CD14-positive monocyte (primary cell): ENCODE data around the gene FOXO6. TPM values are rescaled to one million over a fixed set of nuclear protein-coding genes. Genes with fewer than 3 reads are reported as not detected.
A peak's percentile ranks its signal among the peaks of the same experiment; 100 is the strongest.

Experiments used
- DNase-seq, 3 donors: peaks; one replicate each; pipeline ENCODE4 v3.0.0-alpha.2; 2011 to 2022
- H2AFZ ChIP-seq: 2 replicates; pipeline ENCODE4 v1.6.0; 2012; ENCODE audit warnings: mild to moderate bottlenecking, low read depth, low read length, inconsistent platforms; ENCODE audit not compliant: insufficient read depth, poor library complexity, severe bottlenecking
- H3K27ac ChIP-seq, 2 donors: 1 replicate in 1 of 2; 2 replicates in 1 of 2; pipeline ENCODE4 v1.5.1; 2012 to 2013; ENCODE audit warnings: low read length in 2 of 2, control low read depth in 1 of 2, inconsistent platforms in 1 of 2, low read depth in 1 of 2, mild to moderate bottlenecking in 1 of 2
- H3K27me3 ChIP-seq, 2 donors: one replicate each; pipeline versions ENCODE4 v1.6.0 to v1.6.1; 2011 to 2013; ENCODE audit warnings: low read length in 2 of 2; ENCODE audit not compliant: control insufficient read depth in 2 of 2, insufficient read depth in 2 of 2
- H3K36me3 ChIP-seq, 2 donors: replicated peaks in 1 of 2; 1 replicate in 1 of 2; 2 replicates in 1 of 2; pipeline versions ENCODE4 v1.5.1 to v1.6.1; 2012 to 2013; ENCODE audit warnings: low read length in 2 of 2, control low read depth in 1 of 2, inconsistent platforms in 1 of 2, mild to moderate bottlenecking in 1 of 2; ENCODE audit not compliant: insufficient read depth in 2 of 2, control insufficient read depth in 1 of 2
- H3K4me1 ChIP-seq, 2 donors: 1 replicate in 1 of 2; 2 replicates in 1 of 2; pipeline versions ENCODE4 v1.5.1 to v1.6.1; 2012 to 2013; ENCODE audit warnings: low read length in 2 of 2, control low read depth in 1 of 2, inconsistent platforms in 1 of 2, mild to moderate bottlenecking in 1 of 2, moderate library complexity in 1 of 2; ENCODE audit not compliant: insufficient read depth in 2 of 2, control insufficient read depth in 1 of 2
- H3K4me2 ChIP-seq: replicated peaks from 2 replicates; pipeline ENCODE3; 2012; ENCODE audit warnings: low read length, moderate library complexity, mild to moderate bottlenecking; ENCODE audit not compliant: poor library complexity, severe bottlenecking; ENCODE audit errors: extremely low read depth
- H3K4me3 ChIP-seq, 3 experiments: fragments of 200-600 bp in 1 of 3; sonication (generic) in 1 of 3; replicated peaks in 1 of 3; 1 replicate in 2 of 3; 2 replicates in 1 of 3; pipeline ENCODE4 v1.5.1; 2011 to 2013; ENCODE audit warnings: low read length in 3 of 3, mild to moderate bottlenecking in 3 of 3, control low read depth in 2 of 3, low read depth in 2 of 3, inconsistent platforms in 1 of 3, moderate library complexity in 1 of 3
- H3K79me2 ChIP-seq: 2 replicates; pipeline ENCODE4 v1.6.0; 2012; ENCODE audit warnings: mild to moderate bottlenecking, control low read depth, inconsistent platforms, low read length, moderate library complexity; ENCODE audit not compliant: insufficient read depth
- H3K9ac ChIP-seq: 2 replicates; pipeline ENCODE4 v1.6.0; 2017; ENCODE audit warnings: low read length, mild to moderate bottlenecking; ENCODE audit not compliant: insufficient read depth, poor library complexity, severe bottlenecking
- H3K9me3 ChIP-seq, 2 donors: replicated peaks in 1 of 2; 1 replicate in 1 of 2; 2 replicates in 1 of 2; pipeline versions ENCODE4 v1.5.1 to v1.6.1; 2012 to 2013; ENCODE audit warnings: low read length in 2 of 2, control low read depth in 1 of 2; ENCODE audit not compliant: control insufficient read depth in 1 of 2, insufficient read depth in 1 of 2
- H4K20me1 ChIP-seq: 2 replicates; pipeline ENCODE4 v1.6.0; 2012; ENCODE audit warnings: mild to moderate bottlenecking, low read length, control low read depth, moderate library complexity; ENCODE audit not compliant: insufficient read depth
- H3K27ac Mint-ChIP-seq, 7 donors: one replicate each; pipeline ENCODE4 v1.8.0; 2020; ENCODE audit warnings: mild to moderate bottlenecking in 7 of 7, mixed read lengths in 7 of 7, moderate library complexity in 6 of 7, inconsistent platforms in 2 of 7
- H3K27me3 Mint-ChIP-seq, 3 donors: one replicate each; pipeline ENCODE4 v1.8.0; 2021 to 2022; ENCODE audit warnings: low read depth in 3 of 3, mild to moderate bottlenecking in 3 of 3, mixed read lengths in 3 of 3, moderate library complexity in 3 of 3, inconsistent platforms in 1 of 3
- H3K36me3 Mint-ChIP-seq, 2 donors: one replicate each; pipeline ENCODE4 v1.8.0; 2020; ENCODE audit warnings: mixed read lengths in 2 of 2, inconsistent platforms in 1 of 2, mild to moderate bottlenecking in 1 of 2
- H3K4me1 Mint-ChIP-seq: one replicate; pipeline ENCODE4 v1.8.0; 2020; ENCODE audit warnings: mild to moderate bottlenecking, mixed read lengths
- H3K4me3 Mint-ChIP-seq, 2 donors: one replicate each; pipeline ENCODE4 v1.8.0; 2020; ENCODE audit warnings: mild to moderate bottlenecking in 2 of 2, mixed read lengths in 2 of 2, moderate library complexity in 1 of 2
- H3K9me3 Mint-ChIP-seq, 7 donors: one replicate each; pipeline ENCODE4 v1.8.0; 2020 to 2022; ENCODE audit warnings: mixed read lengths in 7 of 7, mild to moderate bottlenecking in 6 of 7, moderate library complexity in 6 of 7, inconsistent platforms in 2 of 7
- CTCF ChIP-seq: fragments of 200-600 bp; IDR thresholded peaks from one replicate; pipeline ENCODE4 v1.8.0; 2022; ENCODE audit warnings: antibody characterized with exemption, mild to moderate bottlenecking
- WGBS: methylation state at CpG from one replicate; pipeline ENCODE4 v1.1.5; 2013; ENCODE audit warnings: missing lambda C conversion rate; ENCODE audit not compliant: insufficient coverage; 5-methylcytosine and 5-hydroxymethylcytosine counted together
- intact Hi-C, 2 donors: fragments of 100-400 bp; cut with micrococcal nuclease; formaldehyde crosslinking; loops; one replicate each; pipeline versions ENCODE4 v1.15.0 to v1.15.1; 2023
- polyA plus RNA-seq, 3 donors: library from polyadenylated mRNA; depleted of rRNA in 1 of 3; unstranded in 2 of 3; stranded (reverse) in 1 of 3; fragments of 300-500 nt in 2 of 3; fragments of >200 nt in 1 of 3; fragmentation: Illumina TruSeq in 2 of 3; gene quantifications; 1 replicate in 2 of 3; 2 replicates in 1 of 3; pipeline ENCODE4 v1.2.3, GENCODE V29; 2012 to 2021

FOXO6 gene
- polyA plus RNA-seq, 3 donors, result 0.05 TPM; not detected in 2

GRCh38 chr1:41320895-41321676 is 40.1 kb upstream of the FOXO6 start:
- Histone ChIP-seq H3K9me3 (no peaks in the 10 kb centered on the region), H3K79me2 (no peaks in the 10 kb centered on the region), H3K4me2 (no peak overlapping the region), H3K27me3 (no peaks in the 10 kb centered on the region), H3K9ac (no peak overlapping the region), H3K27ac (no peak overlapping the region), H4K20me1 (no peaks in the 10 kb centered on the region), H3K4me1 (no peaks in the 10 kb centered on the region), H3K36me3 (no peaks in the 10 kb centered on the region), H2AFZ (no peak overlapping the region), H3K4me3 (no peak overlapping the region)
- 74% methylated on average over 16 of the region's 21 CpGs for whole genome bisulfite sequencing
- no peak for DNase-seq
- peaks cover 0 to 2% (median 0%) of the 10 kb centered on the region in 7 donors for H3K9me3 Mint-ChIP-seq
- intact Hi-C loops, result no loop called here
- H3K4me3 Mint-ChIP-seq, result no peak overlapping the region
- H3K4me1 Mint-ChIP-seq, result peaks cover 2% of the 10 kb centered on the region
- no peaks in the 10 kb centered on the region for H3K36me3 Mint-ChIP-seq
- H3K27ac Mint-ChIP-seq, result no peak overlapping the region
- TF ChIP-seq CTCF, result no peak
- H3K27me3 Mint-ChIP-seq, result peaks cover 1 to 7% (median 4%) of the 10 kb centered on the region in 3 donors

- peak overlapping the region in 1 of 7 donors; percentile 2 for H3K27ac Mint-ChIP-seq
- intact Hi-C loops, result no loop called here
- H3K4me1 ChIP-seq, result no peaks in the 10 kb centered on the region
Observed at GRCh38 chr1:41322101-41322661, 39.1 kb upstream of the FOXO6 start.

More at GRCh38 chr1:41322101-41322661, 39.1 kb upstream of the FOXO6 start:
- Histone ChIP-seq H2AFZ (no peak overlapping the region), H3K36me3 (no peaks in the 10 kb centered on the region), H3K4me2 (no peak overlapping the region), H3K4me3 (no peak overlapping the region), H3K9ac (no peak overlapping the region), H3K9me3 (no peaks in the 10 kb centered on the region), H3K27ac (no peak overlapping the region), H3K27me3 (no peaks in the 10 kb centered on the region), H4K20me1 (no peaks in the 10 kb centered on the region), H3K79me2 (no peaks in the 10 kb centered on the region)
- WGBS, result 90% methylated on average over 5 of the region's 8 CpGs
- Mint-ChIP-seq H3K27me3 (peaks cover 1 to 7% (median 4%) of the 10 kb centered on the region in 3 donors), H3K9me3 (peaks cover 0 to 2% (median 0%) of the 10 kb centered on the region in 7 donors), H3K4me3 (no peak overlapping the region), H3K36me3 (no peaks in the 10 kb centered on the region), H3K4me1 (peaks cover 2% of the 10 kb centered on the region)
- TF ChIP-seq CTCF, result no peak
- DNase-seq, result no peak
